Activated naive CD8-positive, alpha-beta T cell treated with anti-CD3 and anti-CD28 coated beads, Interleukin-2, amount 50 U/mL, for 24 hours (primary cell): ENCODE data around the gene KNTC1.
A peak's percentile ranks its signal among the peaks of the same experiment; 100 is the strongest.
"Not testable (repeated sequence)": the region's sequence is repeated elsewhere in the genome, so short reads cannot be mapped to it uniquely, and the experiment has no call there.

Source experiments
- ATAC-seq: fragments of 150-1000 bp; cut with Tn5 transposase; one replicate; pipeline ENCODE4 v1.10.0; 2021
- DNase-seq: peaks from one replicate; pipeline ENCODE4 v3.0.0; 2021
- H3K27ac Mint-ChIP-seq: one replicate; pipeline ENCODE4 v1.8.0; 2021; ENCODE audit warnings: mild to moderate bottlenecking, mixed read lengths
- H3K27me3 Mint-ChIP-seq: one replicate; pipeline ENCODE4 v1.8.0; 2021; ENCODE audit warnings: mixed read lengths
- H3K36me3 Mint-ChIP-seq: one replicate; pipeline ENCODE4 v1.8.0; 2021; ENCODE audit warnings: low read depth, mixed read lengths
- H3K4me1 Mint-ChIP-seq: one replicate; pipeline ENCODE4 v1.8.0; 2021; ENCODE audit warnings: mixed read lengths
- H3K4me3 Mint-ChIP-seq: one replicate; pipeline ENCODE4 v1.8.0; 2021; ENCODE audit warnings: mild to moderate bottlenecking, moderate library complexity, mixed read lengths
- H3K9me3 Mint-ChIP-seq: one replicate; pipeline ENCODE4 v1.8.0; 2021; ENCODE audit warnings: mixed read lengths

Gene KNTC1

DNA sequence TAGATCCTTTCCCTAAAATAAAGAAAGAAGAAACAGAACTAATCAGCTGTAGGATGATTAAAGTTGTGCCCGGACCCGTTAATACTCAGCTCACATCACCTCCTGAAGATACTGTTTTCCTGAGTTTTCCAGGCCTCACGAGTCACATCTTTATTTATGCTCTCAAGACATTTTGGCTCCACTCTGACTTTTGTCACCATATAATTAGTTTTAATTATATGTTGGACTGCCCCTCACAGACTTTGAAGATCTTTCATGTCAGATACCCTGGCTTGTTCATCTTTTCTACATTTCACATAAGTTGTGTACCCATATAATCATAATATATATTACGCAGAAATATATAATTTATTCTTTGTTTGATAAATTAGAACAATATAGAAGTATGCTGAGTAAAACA lies 88.7 kb downstream of the KNTC1 start:
- ATAC-seq, result no peak
- no peak for DNase-seq
- H3K4me3 Mint-ChIP-seq, result no peak overlapping the region
- H3K27ac Mint-ChIP-seq, result no peak overlapping the region
- H3K36me3 Mint-ChIP-seq, result peaks cover 65% of the 10 kb centered on the region
- H3K4me1 Mint-ChIP-seq, result no peaks in the 10 kb centered on the region
- no peaks in the 10 kb centered on the region for H3K9me3 Mint-ChIP-seq
- no peaks in the 10 kb centered on the region for H3K27me3 Mint-ChIP-seq

DNA sequence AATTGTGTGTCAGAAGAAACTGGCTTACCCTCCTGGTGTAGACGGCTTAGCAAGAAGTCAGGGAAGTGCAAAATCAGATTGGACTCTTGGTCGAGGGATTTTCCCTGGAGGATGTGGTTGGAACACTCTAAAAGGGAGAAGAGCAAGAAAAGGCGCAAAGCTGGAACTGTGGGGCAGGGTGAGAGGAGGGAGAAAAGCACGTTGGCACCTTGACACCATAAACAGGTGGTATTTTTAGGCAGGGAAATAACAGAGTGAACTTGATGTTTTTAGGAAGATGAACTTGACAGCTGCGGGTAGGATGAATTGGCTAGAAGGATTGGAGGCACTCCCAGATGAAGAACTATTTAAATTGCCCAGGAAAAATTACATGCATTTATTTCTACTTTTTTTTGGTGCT lies 108.4 kb downstream of the KNTC1 start:
- DNase-seq, result no peak
- H3K4me3 Mint-ChIP-seq, result no peak overlapping the region
- no peak for ATAC-seq
- H3K4me1 Mint-ChIP-seq, result no peaks in the 10 kb centered on the region
- peaks cover 8% of the 10 kb centered on the region for H3K36me3 Mint-ChIP-seq
- no peak overlapping the region for H3K27ac Mint-ChIP-seq
- no peaks in the 10 kb centered on the region for H3K9me3 Mint-ChIP-seq
- H3K27me3 Mint-ChIP-seq, result no peaks in the 10 kb centered on the region

DNA sequence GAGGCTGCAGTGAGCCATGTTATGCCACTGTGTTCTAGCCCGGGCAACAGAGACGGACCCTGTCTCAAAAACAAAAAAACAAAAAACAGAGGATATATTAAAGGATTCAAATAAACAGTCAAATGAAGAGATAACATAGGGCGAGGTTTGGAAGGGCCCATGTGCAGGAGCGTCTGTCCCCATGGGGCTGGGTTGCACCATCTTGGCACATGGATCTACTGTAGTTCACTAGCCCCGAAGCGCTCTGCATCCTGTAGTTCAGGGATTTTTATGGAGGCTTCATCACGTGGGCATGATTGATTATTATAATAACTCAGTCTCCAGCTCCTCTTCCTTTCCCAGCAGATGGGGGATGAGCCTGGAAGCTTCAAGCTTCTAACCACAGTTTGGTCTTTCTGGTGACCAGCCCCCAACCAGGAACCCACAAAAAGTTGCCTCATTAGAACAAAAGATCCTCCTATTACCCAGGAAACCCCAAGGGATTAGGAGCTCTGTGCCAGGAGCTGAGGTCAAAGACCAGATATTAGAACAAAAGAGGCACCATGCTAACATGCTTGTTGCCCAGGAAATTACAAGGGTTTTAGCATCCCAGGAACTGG lies 116.3 kb downstream of the KNTC1 start:
- H3K27me3 Mint-ChIP-seq, result no peaks in the 10 kb centered on the region
- no peak for DNase-seq
- no peak for ATAC-seq
- H3K4me3 Mint-ChIP-seq, result no peak overlapping the region
- H3K36me3 Mint-ChIP-seq, result peaks cover 11% of the 10 kb centered on the region
- no peaks in the 10 kb centered on the region for H3K9me3 Mint-ChIP-seq
- peaks cover 20% of the 10 kb centered on the region for H3K4me1 Mint-ChIP-seq
- H3K27ac Mint-ChIP-seq, result no peak overlapping the region

GRCh38 chr12:122646517-122647217 lies 119.6 kb downstream of the KNTC1 start:
- H3K4me1 Mint-ChIP-seq, result peaks cover 21% of the 10 kb centered on the region
- H3K4me3 Mint-ChIP-seq, result peak overlapping the region; percentile 73
- H3K27ac Mint-ChIP-seq, result peak overlapping the region; percentile 92
- H3K27me3 Mint-ChIP-seq, result no peaks in the 10 kb centered on the region
- H3K9me3 Mint-ChIP-seq, result no peaks in the 10 kb centered on the region
- DNase-seq (peak; percentile 60), ATAC-seq (peak; percentile 97)
- H3K36me3 Mint-ChIP-seq, result peaks cover 11% of the 10 kb centered on the region

DNA sequence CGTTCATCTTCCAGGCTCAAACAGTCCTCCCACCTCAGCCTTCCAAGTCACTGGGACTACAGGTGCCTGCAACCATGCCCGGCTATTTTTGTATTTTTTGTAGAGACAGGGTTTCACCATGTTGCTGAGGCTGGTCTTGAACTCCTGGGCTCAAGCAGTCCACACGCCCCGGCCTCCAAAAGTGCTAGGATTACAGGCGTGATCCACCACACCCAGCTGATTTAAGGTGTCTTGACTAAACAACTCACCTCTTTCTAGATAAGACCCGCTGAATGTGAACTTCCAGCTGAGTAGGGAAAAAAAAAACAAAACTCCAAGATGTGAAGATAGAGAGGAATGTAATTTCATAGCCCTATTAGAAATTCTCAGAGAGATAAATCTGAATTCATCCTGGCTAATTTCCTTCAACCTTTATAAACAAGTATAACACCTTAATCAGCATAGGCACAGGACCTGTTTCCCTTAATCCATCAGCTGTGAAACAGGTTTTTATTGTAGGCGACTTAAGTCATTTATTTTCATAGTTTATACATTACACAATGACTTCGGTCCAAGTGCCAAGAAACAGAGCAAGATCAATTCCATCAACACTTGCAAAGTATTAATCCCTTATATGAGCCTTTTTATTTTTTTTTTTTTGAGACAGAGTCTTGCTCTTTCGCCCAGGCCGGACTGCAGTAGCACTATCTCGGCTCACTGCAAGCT lies 124.6 kb downstream of the KNTC1 start:
- H3K36me3 Mint-ChIP-seq, result peaks cover 5% of the 10 kb centered on the region
- H3K27ac Mint-ChIP-seq, result no peak overlapping the region
- H3K4me1 Mint-ChIP-seq, result peaks cover 15% of the 10 kb centered on the region
- ATAC-seq (no peak), DNase-seq (no peak)
- H3K4me3 Mint-ChIP-seq, result no peak overlapping the region
- H3K27me3 Mint-ChIP-seq, result no peaks in the 10 kb centered on the region
- no peaks in the 10 kb centered on the region for H3K9me3 Mint-ChIP-seq

DNA sequence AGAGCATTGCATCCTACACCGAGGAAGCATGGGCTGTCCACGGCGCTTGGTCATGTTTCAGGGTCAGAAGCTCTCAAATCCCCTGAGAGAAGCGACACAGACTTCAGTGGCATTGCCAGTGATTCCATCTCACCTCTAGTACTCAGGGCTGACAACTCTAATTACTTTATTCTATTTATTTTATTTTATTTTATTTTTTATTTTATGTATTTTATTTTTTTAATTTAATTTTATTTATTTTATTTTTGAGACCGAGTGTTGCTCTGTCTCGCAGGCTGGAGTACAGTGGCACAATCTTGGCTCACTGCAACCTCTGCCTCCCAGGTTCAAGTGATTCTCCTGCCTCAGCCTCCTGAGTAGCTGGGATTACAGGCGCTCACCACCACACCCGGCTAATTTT lies 126.2 kb downstream of the KNTC1 start:
- not testable (repeated sequence) for H3K27me3 Mint-ChIP-seq, ATAC-seq, H3K36me3 Mint-ChIP-seq

GRCh38 chr12:122656298-122656697 lies 129.2 kb downstream of the KNTC1 start:
- no peak for ATAC-seq
- Mint-ChIP-seq H3K27ac (no peak overlapping the region), H3K27me3 (no peaks in the 10 kb centered on the region)

More for the DNA sequence above, 126.2 kb downstream of the KNTC1 start:
- H3K27ac Mint-ChIP-seq, H3K4me3 Mint-ChIP-seq, H3K4me1 Mint-ChIP-seq, DNase-seq, H3K9me3 Mint-ChIP-seq: not testable (repeated sequence)

GRCh38 chr12:122659579-122659978 lies 132.5 kb downstream of the KNTC1 start:
- no peaks in the 10 kb centered on the region for H3K9me3 Mint-ChIP-seq
- H3K27me3 Mint-ChIP-seq, result no peaks in the 10 kb centered on the region
- ATAC-seq (no peak), DNase-seq (no peak)
- H3K36me3 Mint-ChIP-seq, result no peaks in the 10 kb centered on the region
- H3K4me1 Mint-ChIP-seq, result no peaks in the 10 kb centered on the region
- no peak overlapping the region for H3K27ac Mint-ChIP-seq
- H3K4me3 Mint-ChIP-seq, result no peak overlapping the region

More at GRCh38 chr12:122656298-122656697, 129.2 kb downstream of the KNTC1 start:
- Mint-ChIP-seq H3K9me3 (no peaks in the 10 kb centered on the region), H3K36me3 (no peaks in the 10 kb centered on the region), H3K4me3 (no peak overlapping the region), H3K4me1 (no peaks in the 10 kb centered on the region)
- no peak for DNase-seq

DNA sequence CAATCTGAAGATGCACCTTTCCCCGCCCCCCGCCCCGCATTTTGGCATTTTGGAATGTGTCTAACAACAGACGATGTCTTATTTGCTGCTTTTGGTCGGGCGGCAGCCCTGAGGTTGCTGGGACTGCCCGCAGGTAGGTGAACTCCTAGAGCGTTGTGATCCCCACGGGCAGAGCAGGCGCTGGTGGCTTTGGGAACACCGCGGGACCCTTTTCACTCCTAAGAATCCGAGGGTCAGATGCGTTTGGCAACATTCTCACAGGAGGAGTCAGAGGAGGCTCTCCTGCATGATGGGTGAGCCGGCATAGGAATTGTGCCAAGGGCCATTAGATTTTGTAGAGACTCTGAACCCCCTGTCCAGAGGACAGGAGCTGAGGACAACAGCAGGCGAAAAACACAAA lies 134.2 kb downstream of the KNTC1 start:
- H3K4me3 Mint-ChIP-seq, result no peak overlapping the region
- no peaks in the 10 kb centered on the region for H3K27me3 Mint-ChIP-seq
- H3K4me1 Mint-ChIP-seq, result no peaks in the 10 kb centered on the region
- ATAC-seq (no peak), DNase-seq (no peak)
- no peaks in the 10 kb centered on the region for H3K36me3 Mint-ChIP-seq
- no peak overlapping the region for H3K27ac Mint-ChIP-seq
- no peaks in the 10 kb centered on the region for H3K9me3 Mint-ChIP-seq

- no peak for DNase-seq
- Mint-ChIP-seq H3K36me3 (no peaks in the 10 kb centered on the region), H3K27me3 (no peaks in the 10 kb centered on the region), H3K27ac (no peak overlapping the region), H3K9me3 (no peaks in the 10 kb centered on the region), H3K4me3 (no peak overlapping the region), H3K4me1 (no peaks in the 10 kb centered on the region)
- ATAC-seq, result no peak
Observed at GRCh38 chr12:122661938-122662337, 134.9 kb downstream of the KNTC1 start.

DNA sequence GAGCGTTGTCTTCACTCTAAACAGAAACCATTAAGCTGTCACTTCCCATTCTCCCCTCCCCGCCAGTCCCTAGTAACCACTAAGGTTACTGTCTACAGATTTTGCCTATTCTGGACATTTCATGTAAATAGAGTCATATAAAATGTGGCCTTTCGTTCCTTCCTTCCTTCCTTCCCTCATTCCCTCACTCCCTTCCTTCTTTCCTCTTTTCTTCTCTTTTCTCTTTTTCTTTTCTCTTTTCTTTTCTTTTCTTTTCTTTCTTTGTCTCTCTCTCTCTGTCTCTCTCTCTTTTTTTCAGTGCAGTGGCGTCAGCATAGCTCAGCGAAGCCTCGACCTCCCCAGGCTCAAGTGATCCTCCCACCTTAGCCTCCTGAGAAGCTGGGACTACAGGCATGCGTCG lies 138.3 kb downstream of the KNTC1 start:
- Mint-ChIP-seq H3K27me3 (no peaks in the 10 kb centered on the region), H3K9me3 (no peaks in the 10 kb centered on the region), H3K27ac (no peak overlapping the region), H3K4me3 (no peak overlapping the region), H3K4me1 (no peaks in the 10 kb centered on the region), H3K36me3 (no peaks in the 10 kb centered on the region)
- no peak for DNase-seq
- ATAC-seq, result no peak

DNA sequence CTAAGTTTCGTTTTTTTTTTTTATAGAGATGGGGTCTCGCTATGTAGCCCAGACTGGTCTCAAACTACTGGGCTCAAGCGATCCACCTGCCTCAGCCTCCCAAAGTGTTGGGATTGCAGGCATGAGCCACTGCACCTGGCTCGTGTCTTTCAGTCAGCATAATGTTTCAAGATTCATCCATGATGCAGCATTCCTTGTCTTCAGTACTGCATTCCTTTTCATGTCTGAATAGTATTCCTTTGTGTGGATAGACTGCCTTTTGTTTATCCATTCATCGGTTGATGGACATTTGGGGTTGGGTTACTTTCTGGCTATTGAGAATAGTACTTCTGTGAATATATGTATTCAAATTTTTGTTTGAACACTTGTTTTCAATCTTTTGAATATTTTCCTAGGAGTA lies 138.7 kb downstream of the KNTC1 start:
- Mint-ChIP-seq H3K4me3 (no peak overlapping the region), H3K9me3 (no peaks in the 10 kb centered on the region), H3K4me1 (no peaks in the 10 kb centered on the region), H3K27me3 (no peaks in the 10 kb centered on the region), H3K27ac (no peak overlapping the region), H3K36me3 (no peaks in the 10 kb centered on the region)
- ATAC-seq (no peak), DNase-seq (no peak)

GRCh38 chr12:122668268-122668667 lies 141.2 kb downstream of the KNTC1 start:
- peaks cover 5% of the 10 kb centered on the region for H3K27me3 Mint-ChIP-seq
- no peak overlapping the region for H3K27ac Mint-ChIP-seq
- H3K9me3 Mint-ChIP-seq, result no peaks in the 10 kb centered on the region
- H3K4me1 Mint-ChIP-seq, result no peaks in the 10 kb centered on the region
- H3K36me3 Mint-ChIP-seq, result no peaks in the 10 kb centered on the region
- no peak overlapping the region for H3K4me3 Mint-ChIP-seq
- ATAC-seq, result no peak
- no peak for DNase-seq

GRCh38 chr12:122669397-122670070 lies 142.5 kb downstream of the KNTC1 start:
- no peak for DNase-seq
- H3K36me3 Mint-ChIP-seq, result no peaks in the 10 kb centered on the region
- H3K27me3 Mint-ChIP-seq, result peaks cover 7% of the 10 kb centered on the region

DNA sequence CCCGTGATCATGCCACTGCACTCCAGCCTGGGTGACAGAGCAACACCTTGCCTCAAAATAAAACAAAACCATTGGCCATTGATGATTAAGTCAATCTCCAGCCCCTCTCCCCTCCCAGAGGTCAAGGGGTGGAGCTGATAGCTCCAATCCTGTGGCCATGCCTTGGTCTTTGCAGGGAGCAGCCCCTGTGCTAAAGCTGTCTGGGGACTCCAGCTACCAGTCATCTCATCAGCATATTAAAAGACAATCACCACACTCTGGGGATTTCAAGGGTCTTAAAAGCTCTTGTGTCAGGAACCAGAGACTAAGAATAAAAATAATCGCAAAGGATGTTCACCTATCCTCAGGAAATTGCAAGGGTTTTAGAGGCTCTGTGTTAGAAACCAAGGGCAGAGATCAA lies 145.5 kb downstream of the KNTC1 start:
- no peaks in the 10 kb centered on the region for H3K36me3 Mint-ChIP-seq
- ATAC-seq (no peak), DNase-seq (no peak)
- no peaks in the 10 kb centered on the region for H3K9me3 Mint-ChIP-seq
- H3K4me3 Mint-ChIP-seq, result no peak overlapping the region
- H3K27me3 Mint-ChIP-seq, result peaks cover 7% of the 10 kb centered on the region
- H3K27ac Mint-ChIP-seq, result no peak overlapping the region
- no peaks in the 10 kb centered on the region for H3K4me1 Mint-ChIP-seq

More at GRCh38 chr12:122669397-122670070, 142.5 kb downstream of the KNTC1 start:
- Mint-ChIP-seq H3K4me3 (no peak overlapping the region), H3K27ac (no peak overlapping the region), H3K9me3 (no peaks in the 10 kb centered on the region), H3K4me1 (no peaks in the 10 kb centered on the region)
- ATAC-seq, result no peak
